HL-60/S4 treated with phorbol 12-myristate 13-acetate at 8.2 ng/mL for 4 days and 3 days (cell line): ENCODE measurements around the gene DNAJC5.

Source experiments
- in situ Hi-C: fragments of 300-500 bp; cut with MboI; formaldehyde crosslinking; loops from 2 replicates; pipeline ENCODE4 v1.15.0; 2022; ENCODE audit warnings: low sequenced_read_pairs

Gene DNAJC5

GRCh38 chr20:63978319-63979228, 83.6 kb downstream of the DNAJC5 start:
- in situ Hi-C loops: no loop called here

- in situ Hi-C loops: no loop called here
Observed at GRCh38 chr20:63979229-63979556, 84.3 kb downstream of the DNAJC5 start.

GRCh38 chr20:63979557-63980316, 84.8 kb downstream of the DNAJC5 start, which contains the start of gene SAMD10:
SAMD10 (minus strand) TSS chr20:63979642; CDS start chr20:63979467, 175 bp downstream.
- in situ Hi-C loops: no loop called here

DNA sequence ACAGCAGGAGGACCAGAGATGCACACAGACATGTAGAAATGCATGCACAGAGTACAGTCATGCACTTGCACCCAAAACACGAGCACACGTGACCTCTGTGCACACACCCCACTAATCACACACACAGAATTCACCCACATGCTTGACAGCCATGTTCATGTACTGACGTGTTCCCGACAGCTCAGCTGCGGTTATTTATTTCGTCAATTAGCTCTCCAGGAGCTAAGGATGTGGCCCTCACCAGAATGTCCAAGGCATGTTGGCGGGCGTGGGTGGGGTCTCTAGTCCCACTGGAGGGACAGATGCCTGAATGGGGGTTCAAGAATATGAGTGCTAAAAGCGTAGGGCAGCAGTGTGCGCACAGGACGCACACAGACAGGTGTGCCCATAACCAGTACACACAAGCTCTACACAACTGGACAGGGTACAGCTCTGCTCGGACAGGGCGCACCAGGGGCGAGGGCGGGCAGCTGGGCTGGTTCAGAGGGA, 85.4 kb downstream of the DNAJC5 start:
- in situ Hi-C loops: no loop called here

- in situ Hi-C loops: no loop called here
Observed at GRCh38 chr20:63980806-63981728, 86.1 kb downstream of the DNAJC5 start, which contains the start of gene PRPF6. PRPF6 (plus strand) TSS chr20:63981132; CDS start chr20:63981246, 114 bp downstream.

DNA sequence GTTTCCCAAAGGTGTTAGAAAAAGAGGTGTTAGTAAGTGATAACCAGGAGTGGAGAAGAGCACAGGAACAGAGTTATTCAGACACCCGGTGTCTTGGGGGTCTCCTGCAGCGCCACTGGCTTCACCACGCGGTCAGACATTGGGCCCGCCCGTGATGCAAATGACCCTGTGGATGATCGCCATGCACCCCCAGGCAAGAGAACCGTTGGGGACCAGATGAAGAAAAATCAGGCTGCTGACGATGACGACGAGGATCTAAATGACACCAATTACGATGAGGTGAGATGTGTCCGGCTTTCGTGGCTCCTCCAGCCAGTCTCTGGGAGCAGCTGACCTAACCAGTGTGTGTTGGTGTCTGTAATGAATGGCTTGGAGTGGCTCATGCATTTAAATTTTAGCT, 88.0 kb downstream of the DNAJC5 start:
- in situ Hi-C loops: no loop called here
